Hepatocyte (in vitro differentiated cells): ENCODE data around the gene RNF182. TPM values are rescaled to one million over a fixed set of nuclear protein-coding genes. Genes with fewer than 3 reads are reported as not detected.
"Not testable (repeated sequence)": the region's sequence is repeated elsewhere in the genome, so short reads cannot be mapped to it uniquely, and the experiment has no call there.

Experiments
- DNase-seq: peaks from one replicate; pipeline ENCODE4 v3.0.0-alpha.2; 2016; ENCODE audit warnings: low spot score
- H2AFZ ChIP-seq: fragments of 200-600 bp; sonication (generic); 2 replicates; pipeline ENCODE4 v1.6.0; 2016; ENCODE audit warnings: antibody characterized with exemption, mild to moderate bottlenecking
- H3K27ac ChIP-seq: fragments of 200-600 bp; sonication (generic); 2 replicates; pipeline ENCODE4 v1.5.1; 2016; ENCODE audit warnings: mild to moderate bottlenecking
- H3K27me3 ChIP-seq: fragments of 200-600 bp; sonication (generic); 2 replicates; pipeline ENCODE4 v1.6.1; 2016
- H3K36me3 ChIP-seq: fragments of 200-600 bp; sonication (generic); replicated peaks from 2 replicates; pipeline ENCODE4 v1.5.1; 2016; ENCODE audit warnings: low read depth; ENCODE audit not compliant: insufficient read depth
- H3K4me1 ChIP-seq: fragments of 200-600 bp; sonication (generic); 2 replicates; pipeline ENCODE4 v1.5.1; 2016; ENCODE audit warnings: mild to moderate bottlenecking, moderate library complexity; ENCODE audit not compliant: insufficient read depth
- H3K4me2 ChIP-seq: fragments of 200-600 bp; sonication (generic); 2 replicates; pipeline ENCODE4 v1.6.0; 2016
- H3K4me3 ChIP-seq: fragments of 200-600 bp; sonication (generic); 2 replicates; pipeline ENCODE4 v1.5.1; 2016; ENCODE audit warnings: mild to moderate bottlenecking
- H3K79me2 ChIP-seq: fragments of 200-600 bp; sonication (generic); 2 replicates; pipeline ENCODE4 v1.6.0; 2017; ENCODE audit warnings: mild to moderate bottlenecking
- H3K9me2 ChIP-seq: fragments of 200-600 bp; sonication (generic); replicated peaks from 2 replicates; pipeline ENCODE4 v1.6.0; 2017; ENCODE audit warnings: mild to moderate bottlenecking; ENCODE audit not compliant: insufficient read depth
- H3K9me3 ChIP-seq: fragments of 200-600 bp; sonication (generic); 2 replicates; pipeline ENCODE4 v1.5.1; 2016; ENCODE audit warnings: low read depth, mild to moderate bottlenecking
- H4K20me1 ChIP-seq: fragments of 200-600 bp; sonication (generic); 2 replicates; pipeline ENCODE4 v1.6.0; 2016; ENCODE audit warnings: mild to moderate bottlenecking; ENCODE audit not compliant: insufficient read depth, poor library complexity, severe bottlenecking
- CTCF ChIP-seq: fragments of 200-600 bp; sonication (generic); IDR thresholded peaks from 2 replicates; pipeline ENCODE4 v1.5.1; 2016; ENCODE audit warnings: antibody characterized with exemption, mild to moderate bottlenecking; ENCODE audit not compliant: poor library complexity
- EZH2 ChIP-seq: fragments of 200-600 bp; sonication (generic); IDR thresholded peaks from 2 replicates; pipeline ENCODE4 v1.6.1; 2016; ENCODE audit warnings: antibody characterized with exemption, mild to moderate bottlenecking, borderline replicate concordance
- EZH2phosphoT487 ChIP-seq: fragments of 200-600 bp; sonication (generic); IDR thresholded peaks from one replicate; pipeline ENCODE4 v1.6.1; 2018; ENCODE audit warnings: antibody characterized with exemption, mild to moderate bottlenecking, low read depth, moderate library complexity; ENCODE audit not compliant: unreplicated experiment, severe bottlenecking
- WGBS: methylation state at CpG from one replicate; pipeline ENCODE4 v1.1.6; 2016; ENCODE audit warnings: low lambda C conversion rate; ENCODE audit errors: missing lambda C conversion rate; 5-methylcytosine and 5-hydroxymethylcytosine counted together
- polyA plus RNA-seq: library from polyadenylated mRNA; unstranded; fragments of >200 nt; fragmentation: Nextera tagmentation; extraction: Ambion mirVana; gene quantifications from 2 replicates; pipeline ENCODE4 v1.2.1, GENCODE V29; 2016
- total RNA-seq: library from RNA; depleted of rRNA; stranded (reverse); fragments of >200 nt; gene quantifications from 2 replicates; pipeline ENCODE4 v1.2.3, GENCODE V29; 2014

The RNF182 gene
- total and polyA plus RNA-seq, 2 experiments from 2014 or later, result 2.0 TPM; not detected in 1

DNA sequence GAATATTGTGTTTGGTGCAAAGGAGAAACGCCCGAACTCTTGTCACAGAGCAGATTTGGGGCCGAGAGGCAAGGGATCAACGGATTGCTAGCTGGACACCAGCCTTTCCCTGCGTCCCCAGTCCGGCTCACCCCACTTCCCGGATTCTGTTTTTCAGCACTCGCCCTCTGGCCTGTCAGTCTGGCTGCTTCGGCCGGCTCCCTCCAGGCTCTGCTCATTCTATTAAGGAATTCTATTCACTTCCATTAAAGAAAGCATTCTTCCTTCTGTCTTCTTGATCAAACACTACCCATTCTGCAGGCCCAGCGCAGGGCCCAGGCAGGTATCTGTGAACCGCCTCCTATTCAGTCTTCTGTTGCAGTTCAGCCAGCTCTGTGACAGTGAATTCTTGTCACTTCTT is 91.7 kb downstream of the RNF182 start:
- Histone ChIP-seq H3K36me3 (no peaks in the 10 kb centered on the region), H3K79me2 (no peaks in the 10 kb centered on the region), H3K27me3 (peaks cover 2% of the 10 kb centered on the region), H3K4me3 (no peak overlapping the region), H3K4me2 (no peak overlapping the region), H3K9me2 (no peaks in the 10 kb centered on the region), H4K20me1 (no peaks in the 10 kb centered on the region), H2AFZ (no peak overlapping the region), H3K27ac (no peak overlapping the region), H3K4me1 (no peaks in the 10 kb centered on the region), H3K9me3 (no peaks in the 10 kb centered on the region)
- TF ChIP-seq EZH2phosphoT487, result no peak
- no peak for TF ChIP-seq EZH2
- TF ChIP-seq CTCF, result no peak
- no peak for DNase-seq
- WGBS, result 92% methylated on average over 12 of the region's 12 CpGs

- no peaks in the 10 kb centered on the region for H3K9me2 ChIP-seq
- H3K27me3 ChIP-seq, result peaks cover 2% of the 10 kb centered on the region
- no peaks in the 10 kb centered on the region for H3K4me1 ChIP-seq
- H4K20me1 ChIP-seq, result no peaks in the 10 kb centered on the region
- TF ChIP-seq CTCF (no peak), EZH2 (no peak), EZH2phosphoT487 (no peak)
- H3K27ac ChIP-seq, result no peak overlapping the region
- H3K9me3 ChIP-seq, result no peaks in the 10 kb centered on the region
- H3K4me3 ChIP-seq, result no peak overlapping the region
- H3K36me3 ChIP-seq, result no peaks in the 10 kb centered on the region
- peak overlapping the region; percentile 76 for H3K4me2 ChIP-seq
- WGBS, result 69% methylated on average over 5 of the region's 5 CpGs
- H2AFZ ChIP-seq, result peak overlapping the region; percentile 41
- DNase-seq, result no peak
- no peaks in the 10 kb centered on the region for H3K79me2 ChIP-seq
Observed at GRCh38 chr6:14016935-14017625, 92.3 kb downstream of the RNF182 start.

DNA sequence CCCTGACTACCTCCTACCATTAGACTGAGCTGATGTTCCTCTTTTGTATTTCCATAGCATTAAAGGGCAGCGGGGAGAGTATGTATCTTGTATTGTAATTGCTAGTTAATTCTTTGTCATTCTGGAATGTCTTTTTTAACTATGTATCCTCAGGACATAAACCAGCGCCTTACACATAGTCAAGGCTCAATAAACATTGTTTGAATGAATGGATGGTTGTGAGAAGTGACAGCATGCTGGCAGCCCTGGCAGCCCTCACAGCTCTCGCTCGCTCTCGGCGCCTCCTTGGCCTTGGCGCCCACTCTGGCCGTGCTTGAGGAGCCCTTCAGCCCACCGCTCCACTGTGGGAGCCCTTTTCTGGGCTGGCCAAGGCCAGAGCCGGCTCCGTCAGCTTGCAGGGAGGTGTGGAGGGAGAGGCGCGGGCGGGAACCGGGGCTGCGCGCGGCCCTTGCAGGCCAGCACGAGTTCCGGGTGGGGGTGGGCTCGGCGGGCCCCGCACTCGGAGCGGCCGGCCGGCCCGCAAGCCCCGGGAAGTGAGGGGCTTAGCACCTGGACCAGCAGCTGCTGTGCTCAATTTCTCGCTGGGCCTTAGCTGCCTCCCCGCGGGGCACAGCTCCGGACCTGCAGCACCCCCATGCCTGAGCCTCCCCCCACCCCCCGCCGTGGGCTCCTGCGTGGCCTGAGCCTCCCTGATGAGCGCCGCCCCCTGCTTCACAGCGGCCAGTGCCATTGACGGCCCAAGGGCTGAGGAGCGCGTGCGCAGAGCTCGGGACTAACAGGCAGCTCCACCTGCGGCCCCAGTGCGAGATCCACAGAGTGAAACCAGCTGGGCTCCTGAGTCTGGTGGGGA is 93.1 kb downstream of the RNF182 start:
- DNase-seq, result peak; percentile 64

DNA sequence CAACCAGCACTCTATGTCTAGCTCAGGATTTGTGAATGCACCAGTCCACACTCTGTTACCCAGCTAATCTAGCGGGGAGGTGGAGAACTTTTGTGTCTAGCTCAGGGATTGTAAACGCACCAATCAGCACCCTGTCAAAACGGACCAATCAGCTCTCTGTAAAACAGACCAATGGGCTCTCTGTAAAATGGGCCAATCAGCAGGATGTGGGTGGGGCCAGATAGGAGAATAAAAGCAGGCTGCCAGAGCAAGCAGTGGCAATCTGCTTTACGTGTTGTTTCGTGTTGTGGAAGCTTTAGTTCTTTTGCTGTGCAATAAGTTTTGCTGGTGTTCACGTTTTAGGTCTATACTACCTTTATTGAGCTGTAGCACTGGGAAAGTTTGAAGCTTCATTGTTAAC is 93.8 kb downstream of the RNF182 start:
- H2AFZ ChIP-seq, H3K27ac ChIP-seq, H3K27me3 ChIP-seq, H3K4me3 ChIP-seq, H3K36me3 ChIP-seq, DNase-seq, H3K9me3 ChIP-seq, H3K79me2 ChIP-seq, H3K9me2 ChIP-seq, H3K4me1 ChIP-seq, H4K20me1 ChIP-seq: not testable (repeated sequence)
- H3K4me2 ChIP-seq, result peak overlapping the region; percentile 76
- 82% methylated on average over 6 of the region's 6 CpGs for WGBS

More for the DNA sequence above, 93.1 kb downstream of the RNF182 start:
- TF ChIP-seq CTCF (no peak), EZH2phosphoT487 (no peak), EZH2 (no peak)
- Histone ChIP-seq H3K4me3 (no peak overlapping the region), H3K36me3 (no peaks in the 10 kb centered on the region), H3K9me2 (no peaks in the 10 kb centered on the region), H3K4me2 (peak overlapping the region; percentile 76), H3K27me3 (peaks cover 2% of the 10 kb centered on the region), H3K9me3 (no peaks in the 10 kb centered on the region), H2AFZ (peak overlapping the region; percentile 41), H3K27ac (no peak overlapping the region), H3K4me1 (no peaks in the 10 kb centered on the region), H3K79me2 (no peaks in the 10 kb centered on the region), H4K20me1 (no peaks in the 10 kb centered on the region)
- WGBS, result 35% methylated on average over 14 of the region's 46 CpGs
